IPS DF 4.7 (cell line): ENCODE data around the gene AGXT.

Experiments used
- DNase-seq: peaks from one replicate; pipeline ENCODE4 v3.0.0-alpha.2; 2013; ENCODE audit warnings: low spot score; ENCODE audit errors: extremely low read depth

AGXT gene

GRCh38 chr2:240926516-240927389 lies 58.1 kb downstream of the AGXT start:
- DNase-seq: no peak

GRCh38 chr2:240927390-240927781 lies 58.8 kb downstream of the AGXT start:
- no peak for DNase-seq

- no peak for DNase-seq
These were observed 60.1 kb downstream of the AGXT start for GRCh38 chr2:240928476-240929363.

GRCh38 chr2:240929364-240930095 lies 60.9 kb downstream of the AGXT start:
- no peak for DNase-seq
